ENCODE data around the gene KIF1B.
"Not testable (repeated sequence)": the region's sequence is repeated elsewhere in the genome, so short reads cannot be mapped to it uniquely, and the experiment has no call there.

Gene KIF1B

DNA sequence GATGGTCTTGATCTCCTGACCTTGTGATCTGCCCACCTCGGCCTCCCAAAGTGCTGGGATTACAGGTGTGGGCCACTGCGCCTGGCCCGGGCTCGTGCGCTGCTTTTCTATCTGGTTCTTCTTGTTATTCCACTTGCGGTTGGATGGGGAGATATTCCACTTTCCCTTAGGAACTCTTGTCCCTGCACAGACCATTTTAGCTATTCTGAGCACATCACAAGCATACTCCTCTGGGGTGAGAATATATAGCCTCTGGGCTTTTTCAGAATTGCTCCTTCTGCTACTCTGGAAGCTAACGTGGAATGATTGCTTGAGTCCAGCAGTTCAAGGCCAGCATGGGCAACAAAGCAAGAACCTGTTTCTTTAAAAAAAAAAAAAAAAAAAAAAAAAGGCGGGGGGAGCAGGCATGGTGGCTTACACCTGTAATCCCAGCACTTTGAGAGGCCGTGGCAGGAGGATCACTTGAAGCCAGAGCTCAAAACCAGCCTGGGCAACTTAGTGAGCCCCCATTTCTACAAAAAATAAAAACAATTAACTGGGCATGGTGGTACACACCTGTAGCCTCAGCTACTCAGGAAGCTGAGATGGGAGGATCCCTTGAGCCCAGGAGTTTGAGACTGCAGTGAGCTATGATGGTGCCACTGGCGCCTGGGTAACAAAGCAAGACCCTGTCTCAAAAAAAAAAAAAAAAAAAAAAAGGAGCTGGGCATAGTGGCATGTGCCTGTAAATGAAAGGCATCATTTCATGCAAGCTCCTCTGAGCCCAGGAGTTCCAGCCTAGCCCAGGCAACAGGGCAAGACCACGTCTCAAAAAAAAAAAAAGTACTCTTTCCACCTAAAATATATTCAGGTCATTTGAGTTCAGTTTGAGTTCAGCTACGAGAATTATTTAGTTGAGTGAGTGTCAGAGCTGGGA lies 176.6 kb downstream of the KIF1B start:
- DNase-seq, result no peak

DNA sequence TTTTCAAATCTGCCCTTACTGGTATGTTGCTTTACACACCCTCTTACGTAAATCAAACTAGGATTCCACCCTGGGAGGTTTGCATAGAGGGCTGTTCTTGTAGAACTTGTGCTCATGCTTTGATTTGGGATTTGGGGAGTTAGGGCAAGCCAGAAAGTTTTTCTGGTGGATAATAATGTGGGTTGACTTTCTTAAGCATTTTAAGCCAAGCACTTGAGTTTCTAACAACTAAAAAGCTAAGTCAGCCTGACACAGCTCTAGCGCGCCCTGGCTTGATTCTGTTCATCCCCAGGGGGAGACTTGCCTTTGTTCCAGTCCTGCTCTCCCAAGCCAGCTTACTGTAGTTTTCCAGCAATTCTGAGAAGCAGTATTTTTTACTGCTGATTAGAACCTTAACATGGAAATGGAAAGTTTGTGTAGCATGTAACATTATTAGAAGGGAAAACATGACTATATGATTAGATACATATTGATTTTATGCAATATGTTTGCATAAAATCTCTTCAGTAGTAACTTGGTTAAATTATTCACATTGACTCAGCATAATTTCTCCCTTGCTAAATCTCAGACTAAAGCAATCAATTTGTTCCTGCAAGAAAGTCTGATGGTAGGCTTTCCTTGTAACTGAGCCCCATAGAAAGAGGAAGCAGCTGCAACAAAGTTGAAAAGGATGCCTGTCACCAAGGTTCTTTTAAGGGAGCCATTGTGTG lies 177.5 kb downstream of the KIF1B start:
- DNase-seq, result peak; percentile 72 to 86 (median 80)

DNA sequence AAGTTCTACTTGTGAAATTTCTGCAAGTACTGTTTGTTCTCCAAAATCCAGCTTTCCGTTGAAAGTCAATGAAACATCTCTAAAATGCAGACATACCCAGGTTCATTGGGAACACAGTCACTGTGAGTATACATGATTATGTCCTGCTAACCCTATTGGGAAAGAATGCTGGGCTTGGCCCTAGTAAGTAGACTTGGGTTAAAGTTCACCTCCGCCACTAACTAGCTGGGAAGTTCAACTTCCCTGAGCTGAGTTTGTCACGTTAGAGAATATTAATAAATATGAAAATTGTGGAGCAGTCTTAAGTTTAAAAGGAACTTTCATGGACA lies 178.0 kb downstream of the KIF1B start:
- no peak for DNase-seq

DNA sequence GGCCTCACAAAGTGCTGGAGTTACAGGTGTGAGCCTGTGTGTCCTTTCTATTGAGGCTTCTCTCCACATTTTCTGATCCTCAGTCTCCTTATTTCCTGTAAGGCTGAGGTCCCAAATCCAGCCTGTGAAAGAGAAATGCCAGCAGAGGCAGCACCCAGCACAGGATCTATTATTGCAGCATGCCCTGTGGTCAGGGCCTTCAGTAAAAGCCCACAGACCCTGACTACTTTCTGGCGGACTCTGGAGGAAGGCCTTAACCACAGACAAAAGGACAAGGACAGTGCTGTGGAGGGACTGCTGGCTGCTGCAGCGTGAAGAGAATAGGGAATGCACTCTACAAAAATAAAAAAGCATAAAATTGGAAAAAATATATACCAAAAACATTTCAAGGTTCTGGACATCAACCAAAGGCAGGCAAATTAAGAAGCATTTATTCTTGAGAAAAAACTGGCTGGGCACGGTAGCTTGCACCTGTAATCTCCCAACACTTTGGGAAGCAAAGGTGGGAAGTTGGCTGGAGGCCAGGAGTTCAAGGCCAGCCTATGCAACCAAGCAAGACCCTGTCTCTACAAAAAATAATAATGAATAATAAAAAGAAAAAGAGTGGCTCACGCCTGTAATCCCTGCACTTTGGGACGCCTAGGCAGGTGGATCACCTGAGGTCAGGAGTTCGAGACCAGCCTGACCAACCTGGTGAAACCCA lies 179.1 kb downstream of the KIF1B start:
- no peak for DNase-seq

DNA sequence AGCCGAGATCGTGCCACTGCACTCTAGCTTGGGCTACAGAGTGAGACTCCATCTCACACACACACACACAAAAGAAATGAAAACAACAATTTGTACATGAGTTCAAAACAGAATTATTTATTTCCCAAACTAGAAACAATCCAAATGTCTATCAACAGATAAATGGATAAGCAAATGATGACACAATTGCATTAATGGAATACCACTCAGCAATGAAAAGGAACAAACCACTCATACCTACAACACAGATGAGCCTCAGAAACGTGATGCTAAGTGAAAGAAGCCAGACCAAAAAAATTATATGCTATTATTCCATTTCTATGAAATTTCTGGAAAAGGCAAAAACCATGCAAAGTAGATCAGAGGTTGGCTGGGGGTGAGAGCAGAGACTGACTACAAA lies 186.5 kb downstream of the KIF1B start:
- no peak for DNase-seq

DNA sequence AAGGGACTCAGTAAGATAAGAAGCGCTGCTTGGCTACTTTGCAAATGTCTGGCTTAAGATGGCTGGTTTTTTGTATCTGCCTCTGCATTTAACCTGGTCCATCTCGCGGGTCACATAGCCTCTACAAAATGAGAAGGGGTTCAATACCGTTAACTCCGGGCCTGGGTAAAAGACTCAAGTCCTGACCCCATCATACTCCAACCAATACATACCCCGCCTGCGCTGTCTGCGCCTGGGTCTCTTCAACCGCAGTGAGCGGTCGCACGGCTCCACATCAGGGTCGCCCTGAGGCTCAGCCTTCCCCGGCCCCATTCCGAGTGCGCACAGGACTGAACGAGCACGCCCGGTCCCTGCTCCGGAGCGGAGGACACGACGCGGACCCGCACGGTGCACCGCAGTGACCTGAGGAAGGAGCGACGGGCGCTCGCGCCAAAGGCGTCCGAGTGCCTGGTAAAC lies 187.9 kb downstream of the KIF1B start:
- DNase-seq, result no peak

DNA sequence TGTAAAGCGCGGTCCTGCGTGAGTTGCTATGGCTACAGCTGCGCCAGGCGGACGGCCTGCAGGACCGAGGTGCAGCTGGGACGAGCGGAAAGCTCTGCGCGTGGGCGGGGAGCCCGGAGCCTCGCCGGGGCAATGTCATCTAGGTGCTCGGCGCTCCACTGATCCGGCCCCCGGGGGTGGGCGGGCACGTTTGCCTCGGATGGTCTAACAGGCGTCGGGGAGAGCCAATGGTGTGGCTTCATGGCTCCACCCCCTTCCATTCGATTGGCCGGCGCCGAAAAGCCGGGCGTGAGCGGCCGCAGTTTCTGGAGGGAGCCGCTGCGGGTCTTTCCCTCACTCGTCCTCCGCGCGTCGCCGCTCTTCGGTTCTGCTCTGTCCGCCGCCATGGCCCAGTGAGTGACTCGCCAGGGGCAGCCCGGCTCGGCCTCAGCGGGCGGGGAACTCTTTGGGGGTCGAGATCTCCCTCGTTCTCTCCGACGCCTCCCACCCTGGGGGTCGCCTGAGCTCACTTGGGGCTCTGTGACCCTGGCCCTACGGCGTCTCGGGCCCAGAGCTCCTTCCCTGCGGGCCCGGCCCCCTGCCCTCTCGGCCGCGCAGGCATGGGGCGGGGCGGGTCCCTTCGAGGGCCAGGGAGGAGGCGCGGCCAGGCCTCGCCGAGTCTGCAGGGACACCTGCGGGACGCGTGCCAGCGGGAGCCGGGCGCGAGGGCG lies 188.5 kb downstream of the KIF1B start, which contains the start of gene PGD:
TSS of gene PGD (plus strand) at position 331 of the 710 bp plus-strand sequence. CDS start at position 385, 54 bp downstream.
- DNase-seq, result peak; percentile 99 to 100 (median 99)

DNA sequence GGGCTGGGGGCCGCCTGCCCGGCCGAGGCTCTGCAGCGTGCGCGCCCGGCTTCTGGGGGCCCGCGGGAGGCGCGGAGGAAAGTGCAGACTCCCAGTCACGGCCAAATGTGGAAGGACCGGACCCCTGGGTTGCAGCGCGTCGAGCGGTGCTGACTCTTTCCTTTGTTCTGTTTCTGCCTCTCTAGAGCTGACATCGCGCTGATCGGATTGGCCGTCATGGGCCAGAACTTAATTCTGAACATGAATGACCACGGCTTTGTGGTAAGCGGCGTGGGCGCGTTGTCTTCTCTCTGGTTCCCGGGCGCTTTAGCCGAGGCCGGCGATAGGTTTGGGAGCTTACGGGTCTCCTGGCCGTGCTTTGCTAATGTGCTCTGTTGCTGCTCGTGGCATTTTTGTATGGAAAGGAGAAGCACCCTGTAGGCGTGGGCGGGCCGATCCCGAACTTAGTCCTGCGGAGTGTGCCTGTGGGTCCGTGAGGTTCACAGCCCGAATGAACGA lies 189.1 kb downstream of the KIF1B start:
- peak; percentile 83 to 90 (median 86) for DNase-seq

DNA sequence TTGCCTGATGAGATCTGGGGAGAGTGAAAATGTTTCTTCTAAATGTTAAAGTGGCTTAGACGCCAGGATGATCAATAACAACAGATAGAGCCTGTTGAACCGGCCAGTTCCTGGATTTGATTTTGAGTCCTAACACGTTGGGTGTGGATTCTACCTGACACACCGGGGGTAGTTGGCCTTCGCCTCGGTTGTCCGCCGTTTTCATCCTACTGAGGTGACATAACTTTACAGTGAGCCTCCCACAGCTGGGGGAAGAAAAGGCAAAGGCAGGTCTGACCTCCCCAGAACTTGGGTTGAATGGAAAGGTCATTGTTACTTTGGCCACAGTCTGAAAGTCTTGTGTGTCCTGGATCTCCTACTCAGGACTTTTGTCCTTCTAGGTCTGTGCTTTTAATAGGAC lies 189.6 kb downstream of the KIF1B start:
- DNase-seq, result peak in 1 of 3 donors; percentile 24

DNA sequence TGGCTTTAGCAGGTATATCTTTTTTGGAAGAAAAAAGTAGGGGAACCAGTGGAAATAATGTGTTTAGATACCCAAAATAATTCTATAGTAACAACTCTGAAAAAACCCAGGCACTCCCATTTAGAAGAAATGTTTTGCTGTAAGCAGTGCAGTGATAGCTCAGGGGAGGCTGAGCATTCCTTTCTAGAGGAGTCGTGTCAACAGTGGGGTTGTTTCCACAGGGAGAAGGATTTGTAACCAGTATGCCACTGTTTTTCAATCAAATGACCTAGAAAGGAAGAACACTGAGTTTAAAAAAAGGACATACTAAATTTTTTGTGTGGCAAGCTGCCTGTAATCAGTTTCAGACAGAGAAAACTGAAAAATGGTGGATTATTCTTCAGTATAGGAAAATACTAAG lies 190.9 kb downstream of the KIF1B start:
- DNase-seq, result no peak

DNA sequence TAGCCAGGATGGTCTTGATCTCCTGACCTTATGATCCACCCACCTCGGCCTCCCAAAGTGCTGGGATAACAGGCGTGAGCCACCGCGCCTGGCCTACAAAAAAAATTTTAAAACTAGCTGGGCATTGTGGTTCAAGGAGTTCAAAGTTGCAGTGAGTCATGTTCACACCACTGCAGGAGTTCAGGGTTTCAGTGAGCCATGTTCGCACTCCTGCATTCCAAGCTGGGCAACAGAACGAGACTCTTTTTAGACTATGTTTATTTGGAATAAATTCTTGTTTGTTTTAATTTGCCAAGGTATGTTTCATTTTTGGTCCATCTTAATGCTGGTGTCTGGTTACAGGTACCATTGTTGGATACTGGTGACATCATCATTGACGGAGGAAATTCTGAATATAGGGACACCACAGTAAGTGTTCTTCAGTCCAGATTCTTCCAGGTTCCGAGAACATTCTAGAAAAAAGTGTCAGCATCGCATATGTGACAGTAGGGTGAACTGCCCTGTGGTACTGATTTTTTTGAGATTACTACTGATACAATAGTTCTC lies 192.4 kb downstream of the KIF1B start:
- DNase-seq, result peak in 1 of 3 donors; percentile 33

DNA sequence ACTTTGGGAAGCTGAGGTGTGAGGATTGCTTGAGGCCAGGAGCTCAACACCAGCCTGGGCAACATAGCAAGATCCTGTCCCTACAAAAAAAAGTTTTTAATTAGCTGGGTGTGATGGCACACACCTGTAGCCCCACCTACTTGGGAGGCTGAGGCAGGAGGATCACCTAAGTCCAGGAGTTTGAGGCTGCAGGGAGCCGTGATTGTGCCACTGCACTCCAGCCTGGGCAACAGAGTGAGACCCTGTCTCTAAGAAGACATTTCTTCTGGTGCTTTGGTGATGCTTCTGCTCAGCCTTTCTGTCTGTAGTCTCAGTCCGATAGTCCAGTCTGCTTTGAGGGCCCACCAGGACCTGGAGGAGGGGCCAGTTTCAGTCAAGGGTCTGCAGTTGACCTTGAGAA lies 196.8 kb downstream of the KIF1B start:
- DNase-seq, result no peak

DNA sequence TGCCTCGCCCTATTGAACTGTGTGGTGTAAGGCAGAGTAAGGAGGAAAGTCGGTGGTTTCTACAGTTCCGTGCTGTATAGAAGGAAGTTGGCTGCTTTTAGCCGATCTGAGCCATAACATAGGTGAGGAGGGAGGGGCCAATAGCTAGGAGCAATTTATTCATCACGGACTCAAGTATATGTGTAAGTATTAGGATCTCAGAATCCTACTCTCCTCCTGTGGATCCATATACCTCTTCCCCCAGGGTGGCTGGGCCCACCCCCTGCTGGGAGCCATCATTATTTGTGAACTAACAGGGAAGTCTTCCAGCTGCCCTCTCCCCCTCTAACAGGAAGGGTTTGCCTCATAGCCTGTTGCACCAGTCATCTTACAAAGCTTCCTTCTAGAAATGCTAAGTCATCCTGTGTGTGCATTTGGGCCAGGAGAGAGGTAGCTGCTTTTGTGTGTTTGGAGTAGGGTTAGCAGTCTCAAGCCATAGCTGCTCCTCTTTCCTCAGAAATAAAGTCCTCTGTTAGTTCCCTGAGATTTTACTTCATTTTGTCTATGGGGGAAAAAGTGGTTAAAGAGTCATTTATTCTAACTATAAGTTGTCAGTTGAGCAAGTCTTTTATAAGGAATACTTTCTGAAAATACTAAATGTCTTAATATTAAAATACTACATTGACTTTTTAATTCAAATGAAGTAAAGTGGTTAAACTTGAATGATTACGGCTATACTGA lies 205.0 kb downstream of the KIF1B start:
- DNase-seq, result peak; percentile 90 to 96 (median 91)

DNA sequence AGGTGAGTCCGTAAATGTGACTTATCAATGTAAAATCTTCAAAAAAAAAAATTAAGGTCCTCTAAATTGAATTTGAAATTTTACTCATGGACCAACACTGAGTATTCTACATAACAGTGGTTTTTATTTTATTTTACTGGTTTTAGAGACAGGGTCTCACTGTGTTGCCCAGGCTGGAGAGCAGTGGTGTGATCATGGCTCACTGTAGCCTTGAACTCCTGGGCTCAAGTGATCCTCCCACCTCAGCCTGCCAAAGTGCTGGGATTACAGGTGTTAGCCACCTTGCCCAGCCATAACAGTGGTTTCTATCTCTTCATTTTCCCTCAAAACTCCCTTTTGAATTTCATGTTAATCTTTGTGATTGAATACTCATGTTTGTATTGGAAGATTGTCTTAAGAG lies 205.6 kb downstream of the KIF1B start:
- DNase-seq, result not testable (repeated sequence)

DNA sequence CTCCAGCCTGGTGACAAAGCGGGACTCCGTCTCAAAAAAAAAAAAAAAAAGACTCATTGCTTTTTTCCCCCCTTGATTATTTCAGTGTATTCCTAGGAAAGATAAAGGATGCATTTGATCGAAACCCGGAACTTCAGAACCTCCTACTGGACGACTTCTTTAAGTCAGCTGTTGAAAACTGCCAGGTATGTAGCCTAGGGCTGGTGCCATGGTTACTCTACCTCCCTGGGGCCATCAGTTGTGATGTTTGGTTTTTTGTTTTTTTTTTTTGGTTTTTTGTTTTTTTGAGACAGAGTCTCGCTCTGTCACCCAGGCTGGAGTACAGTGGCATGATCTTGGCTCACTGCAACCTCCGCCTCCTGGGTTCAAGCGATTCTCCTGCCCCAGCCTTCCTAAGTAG lies 208.4 kb downstream of the KIF1B start:
- DNase-seq, result not testable (repeated sequence)

DNA sequence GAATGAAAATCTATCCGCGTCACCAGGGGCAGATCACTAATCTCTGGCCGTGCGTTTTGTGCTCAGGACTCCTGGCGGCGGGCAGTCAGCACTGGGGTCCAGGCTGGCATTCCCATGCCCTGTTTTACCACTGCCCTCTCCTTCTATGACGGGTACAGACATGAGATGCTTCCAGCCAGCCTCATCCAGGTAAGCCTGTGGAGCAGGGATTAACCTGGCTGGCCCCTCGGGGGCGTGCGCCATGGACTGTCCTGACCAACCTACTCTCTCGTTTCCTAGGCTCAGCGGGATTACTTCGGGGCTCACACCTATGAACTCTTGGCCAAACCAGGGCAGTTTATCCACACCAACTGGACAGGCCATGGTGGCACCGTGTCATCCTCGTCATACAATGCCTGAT lies 209.0 kb downstream of the KIF1B start:
- DNase-seq, result no peak

DNA sequence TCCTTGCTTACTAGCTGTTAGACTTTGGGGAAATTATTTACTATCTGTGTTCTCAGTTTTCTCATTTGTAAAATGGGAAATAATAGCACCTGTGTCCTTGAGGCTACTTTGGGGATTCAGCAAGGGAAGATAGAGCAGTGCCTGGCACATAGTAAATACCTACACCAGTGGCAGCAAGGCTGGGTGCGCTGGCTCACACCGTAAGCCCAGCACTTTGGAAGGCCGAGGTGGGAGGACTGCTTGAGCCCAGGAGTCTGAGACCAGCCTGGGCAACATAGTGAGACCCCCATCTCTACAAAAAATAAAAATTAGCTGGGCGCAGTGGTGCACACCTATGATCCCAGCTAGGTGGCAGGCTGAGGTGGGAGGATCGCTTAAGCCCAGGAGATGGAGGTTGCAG lies 211.3 kb downstream of the KIF1B start:
- DNase-seq, result no peak

DNA sequence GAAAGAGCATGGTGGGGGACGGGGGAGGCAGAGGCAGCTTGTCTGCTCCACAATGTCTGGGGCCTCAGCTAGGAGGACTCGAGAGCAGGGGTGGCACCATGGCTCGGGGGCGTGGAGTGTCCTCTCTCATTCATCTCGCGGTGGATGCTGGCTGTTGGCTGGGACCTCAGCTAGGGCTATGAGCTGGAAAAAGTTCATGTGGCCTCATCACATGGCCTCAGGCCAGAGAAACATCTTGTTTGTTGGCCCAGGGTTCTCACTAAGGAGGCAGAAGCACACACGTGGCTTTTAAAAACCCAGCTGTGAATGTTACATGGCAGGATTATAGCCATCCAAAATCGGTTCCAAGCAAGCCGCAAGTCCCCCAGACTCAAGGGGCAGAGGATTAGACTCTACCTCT lies 213.7 kb downstream of the KIF1B start:
- DNase-seq, result no peak

DNA sequence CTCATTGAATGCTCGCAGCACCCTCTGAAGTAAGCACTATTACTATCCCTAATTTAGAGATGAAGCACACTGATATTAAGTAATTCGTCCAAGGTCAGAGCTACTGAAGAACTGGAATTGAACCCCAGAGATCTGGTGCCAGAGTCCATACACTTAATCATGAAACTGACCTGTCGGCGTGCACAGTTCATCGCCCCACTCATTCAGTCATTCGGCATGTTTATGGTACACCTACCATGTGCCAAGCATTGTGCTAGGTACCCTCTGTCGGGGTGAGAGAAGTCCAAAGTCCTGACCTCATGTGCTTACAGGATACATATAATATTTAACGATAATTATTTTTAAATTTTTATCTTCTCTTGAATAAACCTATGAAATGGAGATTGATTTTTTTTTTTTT lies 214.3 kb downstream of the KIF1B start:
- no peak for DNase-seq

DNA sequence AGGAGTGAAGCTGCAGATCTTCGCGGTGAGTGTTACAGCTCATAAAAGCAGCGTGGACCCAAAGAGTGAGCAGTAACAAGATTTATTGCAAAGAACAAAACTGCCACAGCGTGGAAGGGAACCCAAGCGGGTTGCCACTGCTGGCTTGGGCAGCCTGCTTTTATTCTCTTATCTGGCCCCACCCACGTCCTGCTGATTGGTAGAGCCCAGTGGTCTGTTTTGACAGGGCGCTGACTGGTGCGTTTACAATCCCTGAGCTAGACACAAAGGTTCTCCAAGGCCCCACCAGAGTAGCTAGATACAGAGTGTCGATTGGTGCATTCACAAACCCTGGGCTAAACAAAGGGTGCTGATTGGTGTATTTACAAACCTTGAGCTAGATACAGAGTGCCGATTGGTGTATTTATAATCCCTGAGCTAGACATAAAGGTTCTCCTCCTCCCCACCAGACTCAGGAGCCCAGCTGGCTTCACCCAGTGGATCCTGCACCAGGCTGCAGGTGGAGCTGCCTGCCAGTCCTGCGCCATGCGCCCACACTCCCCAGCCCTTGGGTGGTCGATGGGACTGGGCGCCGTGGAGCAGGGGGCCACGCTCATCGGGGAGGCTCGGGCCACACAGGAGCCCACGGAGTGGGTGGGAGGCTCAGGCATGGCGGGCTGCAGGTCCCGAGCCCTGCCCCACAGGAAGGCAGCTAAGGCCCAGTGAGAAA lies 215.6 kb downstream of the KIF1B start:
- DNase-seq, result not testable (repeated sequence)

DNA sequence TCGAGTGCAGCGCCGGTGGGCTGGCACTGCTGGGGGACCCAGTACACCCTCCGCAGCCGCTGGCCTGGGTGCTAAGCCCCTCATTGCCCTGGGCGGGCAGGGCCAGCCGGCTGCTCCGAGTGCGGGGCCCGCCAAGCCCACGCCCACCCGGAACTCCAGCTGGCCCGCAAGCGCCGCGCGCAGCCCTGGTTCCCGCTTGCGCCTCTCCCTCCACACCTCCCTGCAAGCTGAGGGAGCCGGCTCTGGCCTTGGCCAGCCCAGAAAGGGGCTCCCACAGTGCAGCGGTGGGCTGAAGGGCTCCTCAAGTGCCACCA lies 216.1 kb downstream of the KIF1B start:
- DNase-seq, result not testable (repeated sequence)

All from suppressor macrophage treated with lipopolysaccharide for 1 hour (primary cell).